Activated T-cell treated with anti-CD3 and anti-CD28 coated beads, Interleukin-2, amount 50 U/mL, for 4 hours (primary cell): ENCODE results near the gene GNB1. TPM values are rescaled to one million over a fixed set of nuclear protein-coding genes. Genes with fewer than 3 reads are reported as not detected.
"Not testable (repeated sequence)": the region's sequence is repeated elsewhere in the genome, so short reads cannot be mapped to it uniquely, and the experiment has no call there.

ENCODE experiments used
- ATAC-seq, 2 donors: fragments of 200-7000 bp; cut with Tn5 transposase; one replicate each; pipeline ENCODE4 v1.10.0; 2021
- DNase-seq: peaks from one replicate; pipeline ENCODE4 v3.0.0-alpha.2; 2020
- H3K27me3 Mint-ChIP-seq: one replicate; pipeline ENCODE4 v1.8.0; 2021; ENCODE audit warnings: low read depth, mixed read lengths
- H3K36me3 Mint-ChIP-seq: one replicate; pipeline ENCODE4 v1.8.0; 2022; ENCODE audit warnings: mixed read lengths; ENCODE audit not compliant: insufficient read depth
- H3K4me1 Mint-ChIP-seq: one replicate; pipeline ENCODE4 v1.8.0; 2021; ENCODE audit warnings: low read depth, mixed read lengths
- H3K4me3 Mint-ChIP-seq: one replicate; pipeline ENCODE4 v1.8.0; 2021; ENCODE audit warnings: mild to moderate bottlenecking, moderate library complexity, mixed read lengths
- H3K9me3 Mint-ChIP-seq: one replicate; pipeline ENCODE4 v1.8.0; 2021; ENCODE audit warnings: mixed read lengths
- total RNA-seq, 3 donors: library from RNA; stranded (reverse); gene quantifications; one replicate each; pipeline ENCODE4 v1.2.1, GENCODE V29; 2021

Gene GNB1
- total RNA-seq, 3 donors from 2014 or later, result 354 to 395 (median 387) TPM

- Mint-ChIP-seq H3K27me3 (no peaks in the 10 kb centered on the region), H3K4me3 (no peak overlapping the region), H3K9me3 (no peaks in the 10 kb centered on the region), H3K4me1 (peaks cover 83% of the 10 kb centered on the region), H3K36me3 (peaks cover 32% of the 10 kb centered on the region)
- DNase-seq (no peak), ATAC-seq (no peak)
These were observed 16.0 kb downstream of the GNB1 start for GRCh38 chr1:1874901-1875300.

DNA sequence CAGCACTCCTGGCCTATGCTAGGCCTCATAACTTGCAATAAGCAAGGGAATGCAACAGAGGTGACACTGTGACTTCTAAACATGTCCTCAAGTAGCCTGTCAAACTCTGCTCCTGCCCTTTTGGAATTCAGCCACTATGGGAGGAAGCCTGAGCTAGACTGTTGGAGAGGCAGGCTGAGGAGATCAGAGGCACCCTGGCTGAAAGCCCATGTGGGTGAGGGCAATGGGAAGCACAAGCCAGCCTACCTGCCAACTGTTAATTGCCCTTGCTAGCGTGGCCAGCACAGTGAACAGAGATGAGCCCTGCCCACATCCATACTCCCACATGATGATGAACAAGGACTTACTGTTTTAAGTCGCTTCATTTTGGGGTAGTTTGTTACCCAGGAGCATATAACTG is 17.7 kb downstream of the GNB1 start:
- ATAC-seq (no peak), DNase-seq (no peak)
- Mint-ChIP-seq H3K4me3 (no peak overlapping the region), H3K9me3 (no peaks in the 10 kb centered on the region), H3K4me1 (peaks cover 76% of the 10 kb centered on the region), H3K36me3 (peaks cover 25% of the 10 kb centered on the region), H3K27me3 (no peaks in the 10 kb centered on the region)

DNA sequence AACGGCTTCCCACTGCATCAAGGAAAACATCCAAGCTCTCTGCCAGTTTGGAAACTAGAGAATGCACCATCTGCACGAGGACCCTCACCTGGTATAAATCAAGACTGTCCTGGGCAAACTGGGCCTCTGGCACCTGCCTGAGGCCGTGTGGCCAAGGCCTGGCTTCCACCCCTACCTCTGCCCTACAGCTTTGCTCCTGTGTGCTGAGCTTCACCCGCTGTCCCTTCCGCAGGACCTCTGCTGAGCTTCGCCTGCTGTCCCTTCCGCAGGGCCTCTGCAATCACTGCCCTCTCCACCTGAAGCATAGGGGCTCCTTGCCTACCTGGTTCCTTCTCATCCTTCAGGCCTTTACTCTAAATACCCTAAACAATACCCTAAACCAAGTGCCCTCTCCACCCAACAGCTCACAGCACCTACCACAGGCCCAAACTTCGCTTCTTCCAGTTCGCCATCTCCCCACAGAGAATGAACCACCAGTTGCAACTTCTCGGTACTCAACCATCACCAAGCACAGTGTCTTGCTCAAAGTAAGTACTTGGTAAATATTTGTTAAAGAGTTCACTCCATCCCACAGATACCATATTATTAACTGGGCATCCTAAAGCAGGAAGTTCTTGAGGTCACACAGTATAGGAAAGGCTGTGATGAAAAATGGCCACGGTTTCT is 18.4 kb downstream of the GNB1 start:
- no peak for ATAC-seq
- no peaks in the 10 kb centered on the region for H3K9me3 Mint-ChIP-seq
- no peak overlapping the region for H3K4me3 Mint-ChIP-seq
- H3K36me3 Mint-ChIP-seq, result peaks cover 21% of the 10 kb centered on the region
- peaks cover 73% of the 10 kb centered on the region for H3K4me1 Mint-ChIP-seq
- no peaks in the 10 kb centered on the region for H3K27me3 Mint-ChIP-seq
- no peak for DNase-seq

DNA sequence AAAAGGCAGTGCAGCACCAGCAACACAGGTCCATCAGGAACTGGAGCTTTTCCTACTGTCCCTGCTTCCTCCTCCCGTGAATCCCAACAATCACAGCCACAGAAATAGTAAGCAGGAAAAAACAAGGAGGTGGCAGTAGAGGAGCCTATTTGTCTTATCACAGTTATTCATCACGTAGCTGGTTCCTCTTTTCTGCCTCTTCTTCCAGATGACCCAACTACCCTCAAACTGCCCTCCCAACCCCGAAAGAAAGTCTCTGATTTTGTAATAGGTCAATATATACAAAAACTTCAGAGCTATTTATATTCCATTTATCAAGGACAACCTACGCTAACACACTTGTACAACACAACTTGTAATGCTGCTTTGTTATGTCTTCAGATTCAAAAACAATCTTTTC is 21.4 kb downstream of the GNB1 start:
- no peak for DNase-seq
- Mint-ChIP-seq H3K36me3 (peaks cover 9% of the 10 kb centered on the region), H3K4me1 (peaks cover 70% of the 10 kb centered on the region), H3K27me3 (no peaks in the 10 kb centered on the region), H3K4me3 (no peak overlapping the region), H3K9me3 (no peaks in the 10 kb centered on the region)
- ATAC-seq, result no peak

DNA sequence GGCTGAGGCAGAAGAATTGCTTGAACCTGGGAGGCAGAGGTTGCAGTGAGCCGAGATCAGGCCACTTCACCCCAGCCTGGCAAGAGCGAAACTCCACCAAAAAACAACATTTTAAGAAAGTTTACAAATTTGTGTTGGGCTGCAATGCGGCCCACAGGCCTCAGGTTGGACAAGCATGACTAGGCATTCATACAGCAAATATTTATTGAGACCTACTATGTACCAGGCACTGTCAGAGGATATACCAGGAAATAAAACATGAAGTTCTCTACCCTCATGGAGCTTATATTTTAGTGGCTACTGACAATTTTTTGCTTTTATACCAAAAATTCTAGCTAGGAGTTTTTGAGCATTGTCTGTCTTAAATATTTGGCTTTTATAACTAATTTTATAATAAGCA is 23.7 kb downstream of the GNB1 start:
- DNase-seq (no peak), ATAC-seq (no peak)
- Mint-ChIP-seq H3K4me1 (peaks cover 69% of the 10 kb centered on the region), H3K9me3 (no peaks in the 10 kb centered on the region), H3K4me3 (no peak overlapping the region), H3K27me3 (no peaks in the 10 kb centered on the region), H3K36me3 (peaks cover 11% of the 10 kb centered on the region)

GRCh38 chr1:1862905-1863547 is 27.9 kb downstream of the GNB1 start:
- no peak for DNase-seq
- H3K4me1 Mint-ChIP-seq, result peaks cover 76% of the 10 kb centered on the region
- ATAC-seq, result peak in 1 of 2 donors; percentile 32
- H3K4me3 Mint-ChIP-seq, result no peak overlapping the region
- H3K36me3 Mint-ChIP-seq, result peaks cover 4% of the 10 kb centered on the region
- no peaks in the 10 kb centered on the region for H3K9me3 Mint-ChIP-seq
- H3K27me3 Mint-ChIP-seq, result no peaks in the 10 kb centered on the region

- not testable (repeated sequence) for ATAC-seq, H3K36me3 Mint-ChIP-seq
- peaks cover 81% of the 10 kb centered on the region for H3K4me1 Mint-ChIP-seq
These were observed 29.1 kb downstream of the GNB1 start for GRCh38 chr1:1861761-1862310.

DNA sequence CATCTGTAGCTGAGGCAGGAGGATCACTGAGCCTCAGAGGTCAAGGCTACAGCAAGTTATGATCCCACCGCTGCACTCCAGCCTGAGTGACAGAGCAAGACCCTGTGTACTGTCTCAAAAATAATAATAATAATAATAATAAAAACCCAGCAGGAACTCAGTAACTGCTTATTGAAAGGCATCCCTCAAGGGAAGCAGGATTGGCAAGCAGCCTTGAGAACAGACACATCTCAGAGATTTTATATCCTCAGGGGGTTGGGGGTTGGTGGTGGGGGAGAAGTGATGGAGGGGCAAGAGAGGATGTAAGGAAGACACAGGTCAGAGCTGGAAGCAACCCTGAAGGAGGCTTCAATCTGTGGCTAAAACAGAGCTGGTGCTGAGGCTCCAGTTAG is 29.6 kb downstream of the GNB1 start:
- Mint-ChIP-seq H3K4me3 (no peak overlapping the region), H3K9me3 (no peaks in the 10 kb centered on the region), H3K27me3 (no peaks in the 10 kb centered on the region), H3K4me1 (peaks cover 82% of the 10 kb centered on the region), H3K36me3 (peaks cover 6% of the 10 kb centered on the region)
- DNase-seq, result no peak
- no peak for ATAC-seq

More at GRCh38 chr1:1861761-1862310, 29.1 kb downstream of the GNB1 start:
- not testable (repeated sequence) for H3K4me3 Mint-ChIP-seq, H3K27me3 Mint-ChIP-seq, H3K9me3 Mint-ChIP-seq, DNase-seq

DNA sequence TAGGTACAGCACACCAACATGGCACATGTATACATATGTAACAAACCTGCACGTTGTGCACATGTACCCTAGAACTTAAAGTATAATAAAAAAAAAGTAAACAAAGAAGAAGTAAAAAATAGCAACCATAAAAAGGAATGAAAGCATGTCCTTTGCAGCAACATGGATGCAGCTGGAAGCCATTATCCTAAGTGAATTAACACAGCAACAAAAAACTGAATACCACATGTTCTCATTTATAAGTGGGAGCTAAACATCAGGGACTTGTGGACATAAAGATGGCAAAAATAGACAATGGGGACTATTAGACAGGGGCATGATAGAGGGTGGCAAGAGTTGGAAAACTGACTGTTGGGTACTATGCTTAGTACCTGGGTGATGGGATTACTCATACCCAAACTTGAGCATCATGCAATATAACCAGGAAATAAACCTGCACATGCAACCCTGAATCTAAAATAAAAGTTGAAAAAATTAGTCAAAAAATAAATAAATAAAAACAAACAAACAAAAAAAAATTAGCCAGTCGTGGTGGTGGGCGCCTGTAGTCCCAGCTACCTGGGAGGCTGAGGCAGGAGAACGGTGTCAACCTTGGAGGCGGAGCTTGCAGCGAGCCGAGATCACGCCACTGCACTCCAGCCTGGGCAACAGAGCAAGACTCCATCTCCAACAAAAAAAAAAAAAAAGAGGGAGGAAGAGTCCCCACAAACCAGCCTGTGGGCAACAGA is 30.8 kb downstream of the GNB1 start:
- not testable (repeated sequence) for DNase-seq, H3K4me3 Mint-ChIP-seq, H3K27me3 Mint-ChIP-seq, ATAC-seq, H3K9me3 Mint-ChIP-seq, H3K36me3 Mint-ChIP-seq
- H3K4me1 Mint-ChIP-seq, result peaks cover 82% of the 10 kb centered on the region

DNA sequence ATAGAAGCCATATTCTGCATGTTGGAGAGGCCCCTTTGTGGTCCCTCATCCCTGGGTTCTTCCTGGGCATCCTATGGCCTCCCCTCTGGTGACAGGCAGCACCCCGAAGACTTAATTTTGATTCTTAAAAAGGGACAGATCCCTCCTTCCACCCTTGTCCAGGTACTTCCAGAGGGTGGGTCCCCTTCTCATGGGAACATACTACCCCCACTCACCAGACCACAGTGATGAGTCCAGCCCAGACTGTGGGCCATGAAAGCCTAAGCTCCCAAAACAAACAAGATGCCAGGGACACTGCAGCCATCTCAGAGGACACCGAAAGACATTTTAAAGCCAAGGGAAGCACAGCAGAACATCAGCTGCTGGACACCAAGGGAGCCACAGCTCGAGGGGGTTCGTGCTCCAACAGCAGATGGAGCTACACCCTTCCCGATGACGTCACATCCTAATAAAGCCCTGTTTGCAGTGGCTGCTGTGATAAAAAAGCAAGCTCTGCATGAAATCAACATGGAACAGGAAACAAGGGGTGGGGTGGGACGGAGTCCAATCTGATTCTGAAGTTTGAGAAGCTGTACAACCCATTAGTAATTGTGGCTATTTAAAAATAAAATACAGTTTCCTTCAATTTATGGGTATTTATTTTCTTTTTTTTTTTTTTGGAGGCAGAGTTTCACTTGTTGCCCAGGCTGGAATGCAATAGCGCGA is 32.4 kb downstream of the GNB1 start:
- peaks cover 83% of the 10 kb centered on the region for H3K4me1 Mint-ChIP-seq
- DNase-seq, result no peak
- H3K9me3 Mint-ChIP-seq, result no peaks in the 10 kb centered on the region
- H3K36me3 Mint-ChIP-seq, result peaks cover 6% of the 10 kb centered on the region
- no peak for ATAC-seq
- H3K4me3 Mint-ChIP-seq, result no peak overlapping the region
- H3K27me3 Mint-ChIP-seq, result no peaks in the 10 kb centered on the region

DNA sequence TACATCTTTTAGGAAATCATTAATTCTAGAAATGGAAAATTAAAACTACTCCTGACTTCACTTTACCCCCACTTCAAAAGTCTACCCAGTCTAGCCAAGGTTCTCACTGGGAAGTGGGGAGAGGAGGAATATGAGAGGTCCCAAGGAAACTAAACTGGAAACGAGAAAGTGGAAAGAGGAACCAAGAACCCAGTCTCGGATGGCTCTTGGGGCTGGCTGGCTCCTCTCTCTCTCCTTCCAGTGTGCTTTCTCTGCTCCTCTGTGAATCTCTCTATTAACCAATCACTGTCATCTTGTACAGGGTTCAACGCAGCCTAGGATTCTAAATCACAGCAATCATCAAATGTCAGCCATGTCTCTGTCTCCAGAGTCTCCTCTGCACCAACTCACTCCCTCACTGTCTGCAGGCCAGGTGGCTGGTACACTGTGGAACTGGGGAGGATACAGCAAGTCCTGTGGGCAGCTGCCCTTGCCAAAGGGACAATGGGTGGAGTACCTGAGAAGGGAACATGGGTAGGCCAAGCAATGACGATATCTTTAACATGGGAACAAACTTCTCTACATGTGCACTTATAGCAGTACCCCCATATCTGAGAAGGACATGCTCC is 33.7 kb downstream of the GNB1 start:
- DNase-seq, result no peak

DNA sequence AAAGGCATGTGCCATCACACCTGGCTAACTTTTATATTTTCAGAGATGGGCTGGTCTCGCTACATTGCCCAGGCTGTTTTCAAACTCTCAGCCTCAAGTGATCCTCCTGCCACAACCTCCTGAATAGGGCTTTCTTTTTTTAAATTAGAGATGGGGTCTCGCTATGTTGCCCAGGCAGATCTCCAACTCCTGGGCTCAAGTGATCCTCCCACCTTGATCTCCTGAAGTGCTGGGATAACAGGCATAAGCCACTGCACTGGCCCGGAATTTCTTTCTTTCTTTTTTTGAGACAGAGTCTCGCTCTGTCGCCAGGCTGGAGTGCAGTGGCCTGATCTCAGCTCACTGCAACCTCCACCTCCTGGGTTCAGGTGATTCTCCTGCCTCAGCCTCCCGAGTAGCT is 34.7 kb downstream of the GNB1 start:
- not testable (repeated sequence) for ATAC-seq, H3K4me3 Mint-ChIP-seq, H3K27me3 Mint-ChIP-seq, DNase-seq, H3K9me3 Mint-ChIP-seq
- peaks cover 74% of the 10 kb centered on the region for H3K4me1 Mint-ChIP-seq
- peaks cover 12% of the 10 kb centered on the region for H3K36me3 Mint-ChIP-seq

More for the DNA sequence above, 33.7 kb downstream of the GNB1 start:
- peaks cover 82% of the 10 kb centered on the region for H3K4me1 Mint-ChIP-seq
- ATAC-seq, result no peak
- peaks cover 12% of the 10 kb centered on the region for H3K36me3 Mint-ChIP-seq
- H3K4me3 Mint-ChIP-seq, result no peak overlapping the region
- H3K27me3 Mint-ChIP-seq, result no peaks in the 10 kb centered on the region
- no peaks in the 10 kb centered on the region for H3K9me3 Mint-ChIP-seq

GRCh38 chr1:1853593-1854257 is 37.2 kb downstream of the GNB1 start:
- no peaks in the 10 kb centered on the region for H3K27me3 Mint-ChIP-seq
- DNase-seq (no peak), ATAC-seq (no peak)
- H3K4me1 Mint-ChIP-seq, result peaks cover 72% of the 10 kb centered on the region
- no peak overlapping the region for H3K4me3 Mint-ChIP-seq
- H3K9me3 Mint-ChIP-seq, result no peaks in the 10 kb centered on the region
- H3K36me3 Mint-ChIP-seq, result peaks cover 14% of the 10 kb centered on the region
